HepG2 (cell line): ENCODE results near the gene COX18. TPM values are rescaled to one million over a fixed set of nuclear protein-coding genes. Genes with fewer than 3 reads are reported as not detected.

Experiments
- ASH2L ChIP-seq: fragments of 300-600, 200-600 bp; sonication (generic); IDR thresholded peaks from 2 replicates; pipeline ENCODE4 v1.7.0; 2017; ENCODE audit warnings: low read depth, mild to moderate bottlenecking, moderate library complexity, mixed read lengths, low read length; ENCODE audit not compliant: insufficient read length
- CC2D1A ChIP-seq: sonication (generic); formaldehyde crosslinking; IDR thresholded peaks from 2 replicates; pipeline ENCODE4 v1.8.1; 2023; ENCODE audit warnings: mild to moderate bottlenecking, missing genetic modification reagents
- FOXO1 ChIP-seq: sonication (generic); formaldehyde crosslinking; IDR thresholded peaks from 2 replicates; pipeline ENCODE4 v1.4.0; 2020; ENCODE audit warnings: missing genetic modification reagents
- GATAD2A ChIP-seq: IDR thresholded peaks from 2 replicates; pipeline ENCODE4 v1.6.1; 2016
- RFXANK ChIP-seq: IDR thresholded peaks from 2 replicates; pipeline ENCODE4 v1.6.1; 2016
- SIX1 ChIP-seq: sonication (generic); formaldehyde crosslinking; IDR thresholded peaks from 2 replicates; pipeline ENCODE4 v1.4.0; 2020; ENCODE audit warnings: missing genetic modification reagents, borderline replicate concordance
- SOX13 ChIP-seq, 3 experiments: fragments of 450-650 bp in 1 of 3; sonication (generic) in 1 of 3; formaldehyde crosslinking in 1 of 3; IDR thresholded peaks in 2 of 3; conservative IDR thresholded peaks in 1 of 3; 2 replicates each; pipeline versions ENCODE4 v1.5.0 to v1.6.1; 2016 to 2020; ENCODE audit warnings: antibody characterized with exemption in 1 of 3, mild to moderate bottlenecking in 1 of 3, missing compliant biosample characterization in 1 of 3, missing genetic modification reagents in 1 of 3, moderate library complexity in 1 of 3
- TGIF2 ChIP-seq: IDR thresholded peaks from 2 replicates; pipeline ENCODE4 v1.6.1; 2016; ENCODE audit warnings: control low read depth, missing compliant biosample characterization
- YEATS4 ChIP-seq: sonication (generic); formaldehyde crosslinking; IDR thresholded peaks from 2 replicates; pipeline ENCODE4 v1.4.0; 2020; ENCODE audit warnings: missing genetic modification reagents, borderline replicate concordance
- ZBTB42 ChIP-seq: sonication (generic); formaldehyde crosslinking; IDR thresholded peaks from 2 replicates; pipeline ENCODE4 v1.5.0; 2020; ENCODE audit warnings: mild to moderate bottlenecking, missing genetic modification reagents
- ZFP37 ChIP-seq: sonication (generic); formaldehyde crosslinking; IDR thresholded peaks from 2 replicates; pipeline ENCODE4 v1.4.0; 2020; ENCODE audit warnings: missing genetic modification reagents, borderline replicate concordance
- ZNF10 ChIP-seq: sonication (generic); formaldehyde crosslinking; IDR thresholded peaks from 2 replicates; pipeline ENCODE4 v1.4.0; 2020; ENCODE audit warnings: mild to moderate bottlenecking, low read depth, missing genetic modification reagents, borderline replicate concordance
- ZNF136 ChIP-seq: sonication (generic); formaldehyde crosslinking; IDR thresholded peaks from 2 replicates; pipeline ENCODE4 v1.8.1; 2022; ENCODE audit warnings: low read depth, mild to moderate bottlenecking, moderate library complexity, missing genetic modification reagents
- ZNF329 ChIP-seq: sonication (generic); formaldehyde crosslinking; IDR thresholded peaks from 2 replicates; pipeline ENCODE4 v1.9.0; 2021; ENCODE audit warnings: low read depth, mild to moderate bottlenecking, missing genetic modification reagents
- ZNF33A ChIP-seq: sonication (generic); formaldehyde crosslinking; IDR thresholded peaks from 2 replicates; pipeline ENCODE4 v1.5.1; 2020; ENCODE audit warnings: missing genetic modification reagents, mild to moderate bottlenecking, moderate library complexity, borderline replicate concordance
- ZNF629 ChIP-seq: sonication (generic); formaldehyde crosslinking; conservative IDR thresholded peaks from 2 replicates; pipeline ENCODE4 v1.5.0; 2020; ENCODE audit warnings: missing genetic modification reagents
- ZNF747 ChIP-seq: sonication (generic); formaldehyde crosslinking; IDR thresholded peaks from 2 replicates; pipeline ENCODE4 v1.8.1; 2023; ENCODE audit warnings: missing genetic modification reagents, mild to moderate bottlenecking, borderline replicate concordance
- ZNF75D ChIP-seq: sonication (generic); formaldehyde crosslinking; IDR thresholded peaks from 2 replicates; pipeline ENCODE4 v1.8.1; 2023; ENCODE audit warnings: missing genetic modification reagents, mild to moderate bottlenecking, borderline replicate concordance
- ZNF841 ChIP-seq: sonication (generic); formaldehyde crosslinking; IDR thresholded peaks from 2 replicates; pipeline ENCODE4 v1.8.1; 2023; ENCODE audit warnings: missing genetic modification reagents, borderline replicate concordance
- polyA plus RNA-seq, 8 experiments: library from polyadenylated mRNA; depleted of rRNA in 3 of 8; stranded (reverse) in 7 of 8; unstranded in 1 of 8; fragments of >200 nt; fragmentation: Illumina TruSeq in 4 of 8; extraction: Trizol in 4 of 8; gene quantifications; 2 replicates each; pipeline versions ENCODE4 v1.2.1 to v1.2.3, GENCODE V29; 2011 to 2016; ENCODE audit warnings: low read depth in 4 of 8, missing spikeins in 1 of 8, mixed read lengths in 1 of 8; ENCODE audit not compliant: insufficient read depth in 1 of 8
- total RNA-seq, 5 experiments: library from RNA; depleted of rRNA; stranded (reverse); fragments of >200 nt; fragmentation: Illumina TruSeq; extraction: Trizol; gene quantifications; 2 replicates each; pipeline ENCODE4 v1.2.3, GENCODE V29; 2016; ENCODE audit warnings: low read depth in 1 of 5
- TF ChIP-seq, protein P1 (sequence below): sonication (generic); formaldehyde crosslinking; IDR thresholded peaks from 2 replicates; pipeline ENCODE4 v1.5.1; 2020; ENCODE audit warnings: missing genetic modification reagents, mild to moderate bottlenecking, borderline replicate concordance
- TF ChIP-seq, protein P2 (sequence below): sonication (generic); formaldehyde crosslinking; IDR thresholded peaks from 2 replicates; pipeline ENCODE4 v1.5.1; 2020; ENCODE audit warnings: mild to moderate bottlenecking, missing genetic modification reagents, moderate library complexity
- TF ChIP-seq, protein P3 (sequence below), 2 experiments: sonication (generic) in 1 of 2; formaldehyde crosslinking in 1 of 2; IDR thresholded peaks; 2 replicates each; pipeline versions ENCODE4 v1.4.0 to v1.6.1; 2018 to 2020; ENCODE audit warnings: missing genetic modification reagents in 2 of 2, borderline replicate concordance in 1 of 2, low read depth in 1 of 2, mild to moderate bottlenecking in 1 of 2, missing biosample characterization in 1 of 2

Gene COX18
- total and polyA plus RNA-seq, 2 of the 13 experiments (the other 11 are each of a cell fraction or from before 2014, with no cell fraction given) = 8.7 to 21.3 TPM

DNA sequence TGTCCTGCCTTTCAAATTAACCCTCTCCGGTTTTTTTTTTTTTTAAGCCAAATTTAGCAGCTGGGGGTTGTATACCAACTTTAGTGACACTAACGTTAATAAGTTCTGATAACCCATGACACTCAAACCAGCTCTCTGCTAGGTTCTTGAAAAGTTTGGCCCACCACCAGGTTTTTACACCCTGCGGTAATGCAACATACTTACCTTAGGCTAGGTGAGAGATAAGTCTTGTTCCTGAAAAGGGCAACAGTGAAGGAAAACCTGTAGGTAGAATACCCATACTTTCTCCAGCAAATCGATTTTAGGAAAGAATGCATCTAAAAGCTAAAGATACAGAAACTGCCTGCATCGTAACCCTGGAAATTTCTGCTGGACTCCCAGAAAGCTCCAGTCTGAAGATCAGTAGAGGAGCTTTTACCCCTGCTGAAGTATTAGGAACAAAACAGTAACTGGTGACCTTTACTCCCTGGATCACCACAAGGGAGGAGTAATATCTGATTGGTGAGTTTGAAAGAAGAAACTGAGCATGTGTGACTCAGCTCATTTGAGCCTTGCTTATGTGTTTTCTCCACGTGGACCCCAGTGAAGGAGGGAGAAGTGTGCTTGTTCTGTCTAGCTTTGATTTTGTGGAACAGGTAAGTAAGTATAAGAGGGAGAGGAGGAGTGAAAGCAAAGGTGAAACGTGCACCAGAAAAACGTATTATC, 34.4 kb upstream of the COX18 start (continued):
- TF ChIP-seq, protein P1, sequence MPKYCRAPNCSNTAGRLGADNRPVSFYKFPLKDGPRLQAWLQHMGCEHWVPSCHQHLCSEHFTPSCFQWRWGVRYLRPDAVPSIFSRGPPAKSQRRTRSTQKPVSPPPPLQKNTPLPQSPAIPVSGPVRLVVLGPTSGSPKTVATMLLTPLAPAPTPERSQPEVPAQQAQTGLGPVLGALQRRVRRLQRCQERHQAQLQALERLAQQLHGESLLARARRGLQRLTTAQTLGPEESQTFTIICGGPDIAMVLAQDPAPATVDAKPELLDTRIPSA (CRISPR knock-in tag) = no peak
- TF ChIP-seq GATAD2A (CRISPR knock-in tag) (peak; percentile 38; the same call in 1 of the 2 replicates), RFXANK (peak; percentile 62; the same call in 1 of the 2 replicates), YEATS4 (peak; percentile 61; the same call in 1 of the 2 replicates), CC2D1A (CRISPR knock-in tag) (no peak), ZNF75D (CRISPR knock-in tag) (no peak), ZFP37 (CRISPR knock-in tag) (no peak), ZNF629 (0 out of 2 replicates have a peak, but pooled peaks have one; percentile 24), ASH2L (peak; percentile 69), ZNF136 (0 out of 2 replicates have a peak, but pooled peaks have one; percentile 34), ZNF747 (CRISPR knock-in tag) (no peak), ZBTB42 (CRISPR knock-in tag) (no peak), ZNF10 (CRISPR knock-in tag) (no peak), SOX13 (IDR thresholded peaks at IDR 0.05) (no peak), SOX13 (CRISPR knock-in tag; conservative IDR thresholded peaks at IDR 0.05 in 1 of 2, IDR thresholded peaks at IDR 0.05 in 1 of 2) (peak in 1 of 2 experiments; percentile 40; a peak in 1 of 4 replicates), ZNF33A (CRISPR knock-in tag) (no peak), TGIF2 (CRISPR knock-in tag) (no peak; the same call in 1 of the 2 replicates), ZNF841 (no peak), FOXO1 (CRISPR knock-in tag) (peak; percentile 17; the same call in 1 of the 2 replicates), ZNF329 (no peak), SIX1 (CRISPR knock-in tag) (no peak)
- TF ChIP-seq, protein P2, sequence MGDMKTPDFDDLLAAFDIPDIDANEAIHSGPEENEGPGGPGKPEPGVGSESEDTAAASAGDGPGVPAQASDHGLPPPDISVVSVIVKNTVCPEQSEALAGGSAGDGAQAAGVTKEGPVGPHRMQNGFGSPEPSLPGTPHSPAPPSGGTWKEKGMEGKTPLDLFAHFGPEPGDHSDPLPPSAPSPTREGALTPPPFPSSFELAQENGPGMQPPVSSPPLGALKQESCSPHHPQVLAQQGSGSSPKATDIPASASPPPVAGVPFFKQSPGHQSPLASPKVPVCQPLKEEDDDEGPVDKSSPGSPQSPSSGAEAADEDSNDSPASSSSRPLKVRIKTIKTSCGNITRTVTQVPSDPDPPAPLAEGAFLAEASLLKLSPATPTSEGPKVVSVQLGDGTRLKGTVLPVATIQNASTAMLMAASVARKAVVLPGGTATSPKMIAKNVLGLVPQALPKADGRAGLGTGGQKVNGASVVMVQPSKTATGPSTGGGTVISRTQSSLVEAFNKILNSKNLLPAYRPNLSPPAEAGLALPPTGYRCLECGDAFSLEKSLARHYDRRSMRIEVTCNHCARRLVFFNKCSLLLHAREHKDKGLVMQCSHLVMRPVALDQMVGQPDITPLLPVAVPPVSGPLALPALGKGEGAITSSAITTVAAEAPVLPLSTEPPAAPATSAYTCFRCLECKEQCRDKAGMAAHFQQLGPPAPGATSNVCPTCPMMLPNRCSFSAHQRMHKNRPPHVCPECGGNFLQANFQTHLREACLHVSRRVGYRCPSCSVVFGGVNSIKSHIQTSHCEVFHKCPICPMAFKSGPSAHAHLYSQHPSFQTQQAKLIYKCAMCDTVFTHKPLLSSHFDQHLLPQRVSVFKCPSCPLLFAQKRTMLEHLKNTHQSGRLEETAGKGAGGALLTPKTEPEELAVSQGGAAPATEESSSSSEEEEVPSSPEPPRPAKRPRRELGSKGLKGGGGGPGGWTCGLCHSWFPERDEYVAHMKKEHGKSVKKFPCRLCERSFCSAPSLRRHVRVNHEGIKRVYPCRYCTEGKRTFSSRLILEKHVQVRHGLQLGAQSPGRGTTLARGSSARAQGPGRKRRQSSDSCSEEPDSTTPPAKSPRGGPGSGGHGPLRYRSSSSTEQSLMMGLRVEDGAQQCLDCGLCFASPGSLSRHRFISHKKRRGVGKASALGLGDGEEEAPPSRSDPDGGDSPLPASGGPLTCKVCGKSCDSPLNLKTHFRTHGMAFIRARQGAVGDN (CRISPR knock-in tag) = no peak
- TF ChIP-seq, protein P3, sequence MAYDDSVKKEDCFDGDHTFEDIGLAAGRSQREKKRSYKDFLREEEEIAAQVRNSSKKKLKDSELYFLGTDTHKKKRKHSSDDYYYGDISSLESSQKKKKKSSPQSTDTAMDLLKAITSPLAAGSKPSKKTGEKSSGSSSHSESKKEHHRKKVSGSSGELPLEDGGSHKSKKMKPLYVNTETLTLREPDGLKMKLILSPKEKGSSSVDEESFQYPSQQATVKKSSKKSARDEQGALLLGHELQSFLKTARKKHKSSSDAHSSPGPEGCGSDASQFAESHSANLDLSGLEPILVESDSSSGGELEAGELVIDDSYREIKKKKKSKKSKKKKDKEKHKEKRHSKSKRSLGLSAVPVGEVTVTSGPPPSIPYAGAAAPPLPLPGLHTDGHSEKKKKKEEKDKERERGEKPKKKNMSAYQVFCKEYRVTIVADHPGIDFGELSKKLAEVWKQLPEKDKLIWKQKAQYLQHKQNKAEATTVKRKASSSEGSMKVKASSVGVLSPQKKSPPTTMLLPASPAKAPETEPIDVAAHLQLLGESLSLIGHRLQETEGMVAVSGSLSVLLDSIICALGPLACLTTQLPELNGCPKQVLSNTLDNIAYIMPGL (CRISPR knock-in tag; IDR thresholded peaks at IDR 0.05; ENCODE audit: borderline replicate concordance in 1 of 2, low read depth in 1 of 2) = no peak; a peak in 1 of 4 replicates
